ENCODE measurements around the gene PIGS.

Gene PIGS

GRCh38 chr17:28511858-28512461 lies 59.4 kb downstream of the PIGS start:
- DNase-seq (ENCODE audit: low read depth in 2 of 3, low spot score in 1 of 3) = no peak

GRCh38 chr17:28509789-28510188 lies 61.5 kb downstream of the PIGS start:
- no peak for DNase-seq (ENCODE audit: low read depth in 2 of 3, low spot score in 1 of 3)

DNA sequence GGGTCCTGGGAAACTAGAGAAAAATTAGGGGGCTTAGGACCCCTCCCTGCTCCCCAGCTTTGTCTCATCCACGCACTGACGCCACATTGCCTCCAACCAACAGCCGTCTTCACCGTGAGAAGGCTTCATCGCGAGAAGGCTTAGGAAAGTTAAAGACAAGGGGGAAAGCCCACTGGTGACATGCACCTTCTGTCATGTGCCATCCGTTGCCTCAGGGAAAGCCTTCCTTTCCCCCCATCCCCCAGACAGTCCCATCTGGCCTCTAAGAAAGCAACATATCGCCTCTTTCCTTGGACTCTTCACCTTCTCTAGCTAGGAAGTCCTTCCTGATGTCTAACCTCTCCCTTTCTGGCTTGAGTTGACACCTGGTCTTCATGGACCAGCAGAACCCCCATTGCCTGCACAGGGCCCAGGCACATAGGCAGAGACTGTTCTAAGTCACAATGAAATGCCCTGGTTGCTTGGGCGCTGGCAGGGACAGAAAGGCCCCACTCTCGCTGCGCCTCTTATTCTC lies 63.1 kb downstream of the PIGS start:
- DNase-seq (ENCODE audit: low read depth in 2 of 3, low spot score in 1 of 3) = no peak

DNA sequence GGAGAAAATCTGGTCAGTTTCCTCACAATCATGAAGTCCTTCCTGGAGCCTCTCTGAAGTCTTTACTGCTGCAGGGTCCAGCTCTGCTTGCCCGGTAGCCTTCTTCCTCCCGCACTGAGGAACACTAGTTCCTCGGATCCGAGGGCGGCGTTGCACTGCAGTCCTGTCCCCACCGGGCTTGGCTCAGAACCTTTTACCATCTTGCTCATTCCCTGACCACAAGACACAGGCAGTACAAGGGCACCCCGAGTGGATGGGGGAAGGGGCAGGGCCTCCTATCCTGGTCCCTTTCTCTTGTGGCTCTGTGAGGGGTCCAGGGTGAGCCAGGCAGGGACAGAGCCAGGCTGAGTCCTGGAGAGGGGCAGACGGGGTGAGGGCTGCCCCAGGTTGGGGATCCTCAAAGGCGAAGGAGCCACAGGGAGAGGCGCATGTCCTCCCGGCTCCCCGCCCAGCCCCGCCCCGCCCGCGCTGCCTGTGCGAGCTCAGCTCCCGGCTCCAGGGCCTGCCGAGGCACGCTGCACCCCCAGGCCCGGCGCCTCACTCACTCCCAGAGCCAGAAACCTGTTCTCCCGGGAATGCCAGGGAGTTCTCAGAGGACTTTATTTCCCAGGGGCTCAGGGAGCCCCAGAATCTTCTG lies 63.6 kb downstream of the PIGS start:
- DNase-seq (ENCODE audit: low read depth in 2 of 3, low spot score in 1 of 3) = no peak

DNA sequence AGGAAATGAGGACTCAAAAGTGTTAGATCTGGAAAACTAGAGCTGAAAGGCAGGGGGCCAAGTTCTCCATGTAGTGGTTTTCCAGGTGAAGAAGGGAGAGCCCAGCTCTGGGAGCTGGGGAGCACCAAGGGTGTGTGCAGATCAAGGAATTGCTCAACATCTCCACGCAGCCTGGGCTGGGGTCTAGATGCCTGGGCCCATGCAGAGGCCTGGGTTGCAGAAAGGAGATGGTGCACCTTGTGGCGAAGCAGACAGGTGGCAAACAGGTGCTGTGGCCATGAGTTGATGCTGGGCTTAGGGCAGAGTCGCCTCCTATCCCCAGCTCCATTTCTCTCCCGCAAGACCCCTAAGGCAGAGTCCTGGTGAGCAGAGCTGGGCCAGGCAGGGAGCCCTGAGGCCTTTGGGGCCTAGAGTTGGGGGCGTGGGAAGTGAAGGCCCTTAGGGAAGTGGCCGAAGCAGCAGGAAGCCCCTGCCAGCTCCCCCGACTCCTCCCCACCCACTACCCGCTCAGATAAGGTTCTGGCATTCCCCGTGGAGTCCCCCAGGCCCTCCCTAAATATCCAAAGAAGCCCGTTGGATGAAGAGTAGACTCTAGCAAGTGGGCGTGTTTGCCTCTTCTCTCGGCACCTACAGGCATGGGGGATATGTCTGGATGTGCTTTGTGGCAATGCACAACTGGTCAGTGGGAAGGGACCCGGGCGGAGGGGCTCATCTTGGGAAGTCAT lies 64.4 kb downstream of the PIGS start:
- DNase-seq (ENCODE audit: low read depth in 2 of 3, low spot score in 1 of 3) = no peak

GRCh38 chr17:28505986-28506665 lies 65.2 kb downstream of the PIGS start, which contains the start of gene FOXN1:
Gene FOXN1 (plus strand): TSS chr17:28506348. CDS start chr17:28523970, 17,622 bp downstream.
- no peak for DNase-seq (ENCODE audit: low read depth in 2 of 3, low spot score in 1 of 3)

DNA sequence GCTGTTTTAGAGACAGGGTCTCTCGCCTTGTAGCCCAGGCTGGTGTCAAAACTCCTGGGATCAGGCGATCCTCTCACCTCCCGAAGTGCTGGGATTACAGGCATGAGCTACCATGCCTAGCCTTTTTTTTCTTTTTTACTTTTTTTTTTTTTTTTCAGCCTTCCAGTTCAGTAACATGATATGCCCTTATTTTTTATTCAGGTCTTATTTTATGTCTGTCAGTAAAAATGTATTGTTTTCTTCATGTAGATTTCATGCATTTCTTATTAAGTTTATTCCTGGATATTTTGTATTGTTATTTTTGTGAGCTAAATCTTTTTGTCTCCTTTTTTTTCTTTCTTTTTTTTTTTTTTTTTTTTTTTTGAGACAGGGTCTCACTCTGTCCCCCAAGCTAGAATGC lies 67.9 kb downstream of the PIGS start:
- DNase-seq (ENCODE audit: low read depth in 2 of 3, low spot score in 1 of 3) = no peak
